ENCODE results near the gene FAT1.

GRCh38 chr4:186666750-186667149 is 56.9 kb downstream of the FAT1 start:
- TF ChIP-seq ATF2 (tag by site-specific recombination; IDR thresholded peaks at IDR 0.05; ENCODE audit: low read depth) (no peak), ZNF148 (tag by site-specific recombination; IDR thresholded peaks at IDR 0.05; ENCODE audit: borderline replicate concordance) (no peak), ZNF623 (tag by site-specific recombination; IDR thresholded peaks at IDR 0.05) (no peak), ZNF501 (tag by site-specific recombination; IDR thresholded peaks at IDR 0.05) (no peak), ZNF121 (tag by site-specific recombination; IDR thresholded peaks at IDR 0.05) (no peak), ZNF416 (tag by site-specific recombination; IDR thresholded peaks at IDR 0.05) (no peak), ZNF274 (IDR thresholded peaks at IDR 0.05; ENCODE audit: low read length) (no peak), ZNF274 (tag by site-specific recombination; IDR thresholded peaks at IDR 0.05; ENCODE audit: borderline replicate concordance) (no peak), HIC1 (tag by site-specific recombination; IDR thresholded peaks at IDR 0.05) (no peak), ZNF792 (tag by site-specific recombination; IDR thresholded peaks at IDR 0.05) (no peak), ZBTB49 (tag by site-specific recombination; IDR thresholded peaks at IDR 0.05; ENCODE audit: low read depth) (no peak)
- TF ChIP-seq, protein P1, sequence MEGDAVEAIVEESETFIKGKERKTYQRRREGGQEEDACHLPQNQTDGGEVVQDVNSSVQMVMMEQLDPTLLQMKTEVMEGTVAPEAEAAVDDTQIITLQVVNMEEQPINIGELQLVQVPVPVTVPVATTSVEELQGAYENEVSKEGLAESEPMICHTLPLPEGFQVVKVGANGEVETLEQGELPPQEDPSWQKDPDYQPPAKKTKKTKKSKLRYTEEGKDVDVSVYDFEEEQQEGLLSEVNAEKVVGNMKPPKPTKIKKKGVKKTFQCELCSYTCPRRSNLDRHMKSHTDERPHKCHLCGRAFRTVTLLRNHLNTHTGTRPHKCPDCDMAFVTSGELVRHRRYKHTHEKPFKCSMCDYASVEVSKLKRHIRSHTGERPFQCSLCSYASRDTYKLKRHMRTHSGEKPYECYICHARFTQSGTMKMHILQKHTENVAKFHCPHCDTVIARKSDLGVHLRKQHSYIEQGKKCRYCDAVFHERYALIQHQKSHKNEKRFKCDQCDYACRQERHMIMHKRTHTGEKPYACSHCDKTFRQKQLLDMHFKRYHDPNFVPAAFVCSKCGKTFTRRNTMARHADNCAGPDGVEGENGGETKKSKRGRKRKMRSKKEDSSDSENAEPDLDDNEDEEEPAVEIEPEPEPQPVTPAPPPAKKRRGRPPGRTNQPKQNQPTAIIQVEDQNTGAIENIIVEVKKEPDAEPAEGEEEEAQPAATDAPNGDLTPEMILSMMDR (tag by site-specific recombination; IDR thresholded peaks at IDR 0.05) = no peak
- TF ChIP-seq, protein P2, sequence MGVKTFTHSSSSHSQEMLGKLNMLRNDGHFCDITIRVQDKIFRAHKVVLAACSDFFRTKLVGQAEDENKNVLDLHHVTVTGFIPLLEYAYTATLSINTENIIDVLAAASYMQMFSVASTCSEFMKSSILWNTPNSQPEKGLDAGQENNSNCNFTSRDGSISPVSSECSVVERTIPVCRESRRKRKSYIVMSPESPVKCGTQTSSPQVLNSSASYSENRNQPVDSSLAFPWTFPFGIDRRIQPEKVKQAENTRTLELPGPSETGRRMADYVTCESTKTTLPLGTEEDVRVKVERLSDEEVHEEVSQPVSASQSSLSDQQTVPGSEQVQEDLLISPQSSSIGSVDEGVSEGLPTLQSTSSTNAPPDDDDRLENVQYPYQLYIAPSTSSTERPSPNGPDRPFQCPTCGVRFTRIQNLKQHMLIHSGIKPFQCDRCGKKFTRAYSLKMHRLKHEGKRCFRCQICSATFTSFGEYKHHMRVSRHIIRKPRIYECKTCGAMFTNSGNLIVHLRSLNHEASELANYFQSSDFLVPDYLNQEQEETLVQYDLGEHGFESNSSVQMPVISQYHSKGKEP (tag by site-specific recombination; IDR thresholded peaks at IDR 0.05) = no peak
